Left lung (tissue), 10 donors: ENCODE measurements around the gene PARP6. TPM values are rescaled to one million over a fixed set of nuclear protein-coding genes. Genes with fewer than 3 reads are reported as not detected.
A peak's percentile ranks its signal among the peaks of the same experiment; 100 is the strongest.

ENCODE experiments used
- ATAC-seq: fragments of 200-7000 bp; cut with Tn5 transposase; one replicate; pipeline ENCODE4 v1.9.1; 2020; ENCODE audit warnings: moderate library complexity
- DNase-seq, 4 donors: peaks; one replicate each; pipeline ENCODE4 v3.0.0-alpha.2; 2013 to 2020
- H3K27ac ChIP-seq, 2 donors: fragments of 200-600 bp; sonication (generic) in 1 of 2; one replicate each; pipeline versions ENCODE4 v1.5.0 to v1.8.0; 2020 to 2021
- H3K27me3 ChIP-seq, 2 donors: fragments of 200-600 bp; sonication (generic) in 1 of 2; one replicate each; pipeline versions ENCODE4 v1.5.0 to v1.8.0; 2020 to 2021
- H3K36me3 ChIP-seq, 2 donors: fragments of 200-600 bp; sonication (generic) in 1 of 2; one replicate each; pipeline versions ENCODE4 v1.5.0 to v1.8.0; 2020 to 2021
- H3K4me1 ChIP-seq, 2 donors: fragments of 200-600 bp; one replicate each; pipeline ENCODE4 v1.8.0; 2021
- H3K4me3 ChIP-seq, 2 donors: fragments of 200-600 bp; sonication (generic) in 1 of 2; one replicate each; pipeline versions ENCODE4 v1.5.0 to v1.8.0; 2020 to 2021; ENCODE audit warnings: mild to moderate bottlenecking in 1 of 2
- H3K9me3 ChIP-seq, 2 donors: fragments of 200-600 bp; sonication (generic) in 1 of 2; one replicate each; pipeline versions ENCODE4 v1.5.0 to v1.8.0; 2020 to 2021
- intact Hi-C, 2 donors: fragments of 100-400 bp; cut with DNase I; formaldehyde crosslinking; loops; one replicate each; pipeline versions ENCODE4 v1.11.2 to v1.14.2; 2022
- polyA plus RNA-seq, 6 donors: library from polyadenylated mRNA; unstranded; fragments of 120-200 nt; gene quantifications; one replicate each; pipeline ENCODE4 v1.2.1, GENCODE V29; 2013; ENCODE audit not compliant: insufficient read length in 6 of 6
- total RNA-seq, 2 donors: library from RNA; stranded (reverse); fragmentation: NEBNext Ultra II Directional; extraction: Animal tissue kit (Norgen Biotek cat#: 25700); gene quantifications; one replicate each; pipeline ENCODE4 v1.2.1, GENCODE V29; 2021
- TF ChIP-seq, protein P1 (sequence below), 2 donors: fragments of 200-600 bp; sonication (generic) in 1 of 2; IDR thresholded peaks; one replicate each; pipeline versions ENCODE4 v1.5.0 to v1.8.0; 2021; ENCODE audit warnings: antibody characterized with exemption in 2 of 2
- donor health status: DM: no; HTN: yes; CAD: no.
- donor health status: DM: no; HTN: no; CAD: no.

The PARP6 gene
- total and polyA plus RNA-seq, 8 donors: 60.5 to 147 (median 121) TPM

DNA sequence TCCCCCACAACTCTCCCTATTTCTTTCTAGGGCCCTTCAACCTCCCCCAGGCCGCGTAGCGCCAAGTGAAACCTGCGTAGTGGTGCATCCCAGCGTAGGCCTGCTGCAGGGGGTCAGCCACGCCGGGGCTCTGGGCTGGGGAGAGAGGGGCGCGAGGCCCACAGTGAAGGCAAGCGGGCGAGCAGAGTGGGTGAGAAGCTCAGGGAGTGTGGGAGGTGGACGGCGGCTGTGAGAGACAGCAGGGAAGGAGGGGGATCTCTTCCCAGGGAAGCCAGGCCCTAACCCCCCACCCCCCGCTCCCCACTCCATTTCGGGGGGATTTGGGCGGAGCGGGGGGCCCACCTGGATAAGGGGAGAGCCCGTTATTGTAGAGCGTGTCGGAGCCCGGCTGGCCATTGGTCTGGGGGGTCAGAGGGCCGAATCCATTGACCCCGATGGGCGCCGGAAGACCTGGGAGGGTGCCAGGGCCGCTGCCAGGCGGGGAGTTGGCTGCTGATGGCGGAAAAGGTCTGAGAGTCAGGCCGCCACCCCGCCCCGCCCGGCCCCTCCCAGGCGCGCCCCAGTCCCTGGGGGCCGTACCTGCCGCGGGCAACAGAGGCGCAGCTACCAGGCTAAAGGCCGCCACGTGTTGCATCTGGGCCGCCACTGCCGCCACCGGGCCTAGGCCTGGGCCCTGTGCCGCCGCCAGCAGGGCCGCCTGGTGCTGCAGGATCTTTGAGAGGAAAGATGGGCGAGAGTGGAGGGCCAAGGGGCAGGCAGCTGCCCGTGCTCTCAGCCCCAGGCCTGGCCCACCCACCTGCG, 16.6 kb upstream of the PARP6 start:
- TF ChIP-seq, protein P1, sequence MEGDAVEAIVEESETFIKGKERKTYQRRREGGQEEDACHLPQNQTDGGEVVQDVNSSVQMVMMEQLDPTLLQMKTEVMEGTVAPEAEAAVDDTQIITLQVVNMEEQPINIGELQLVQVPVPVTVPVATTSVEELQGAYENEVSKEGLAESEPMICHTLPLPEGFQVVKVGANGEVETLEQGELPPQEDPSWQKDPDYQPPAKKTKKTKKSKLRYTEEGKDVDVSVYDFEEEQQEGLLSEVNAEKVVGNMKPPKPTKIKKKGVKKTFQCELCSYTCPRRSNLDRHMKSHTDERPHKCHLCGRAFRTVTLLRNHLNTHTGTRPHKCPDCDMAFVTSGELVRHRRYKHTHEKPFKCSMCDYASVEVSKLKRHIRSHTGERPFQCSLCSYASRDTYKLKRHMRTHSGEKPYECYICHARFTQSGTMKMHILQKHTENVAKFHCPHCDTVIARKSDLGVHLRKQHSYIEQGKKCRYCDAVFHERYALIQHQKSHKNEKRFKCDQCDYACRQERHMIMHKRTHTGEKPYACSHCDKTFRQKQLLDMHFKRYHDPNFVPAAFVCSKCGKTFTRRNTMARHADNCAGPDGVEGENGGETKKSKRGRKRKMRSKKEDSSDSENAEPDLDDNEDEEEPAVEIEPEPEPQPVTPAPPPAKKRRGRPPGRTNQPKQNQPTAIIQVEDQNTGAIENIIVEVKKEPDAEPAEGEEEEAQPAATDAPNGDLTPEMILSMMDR (IDR thresholded peaks at IDR 0.05): no peak
- Histone ChIP-seq H3K9me3 (no peaks in the 10 kb centered on the region), H3K4me1 (no peaks in the 10 kb centered on the region), H3K27me3 (no peaks in the 10 kb centered on the region), H3K27ac (no peak overlapping the region), H3K4me3 (no peak overlapping the region), H3K36me3 (no peaks in the 10 kb centered on the region)
- intact Hi-C loops: loop anchor here in 1 of 2 donors (10.0 kb wide), 1 partner anchor 84 kb away; no protein-coding TSS in a partner anchor
- DNase-seq (peak in 1 of 4 donors; percentile 79), ATAC-seq (no peak)

- H3K4me3 ChIP-seq: no peak overlapping the region
- no peaks in the 10 kb centered on the region for H3K9me3 ChIP-seq
- intact Hi-C loops: loop anchor here in 1 of 2 donors (10.0 kb wide), 1 partner anchor 81 kb away; no protein-coding TSS in a partner anchor
- H3K27ac ChIP-seq: no peak overlapping the region
- DNase-seq (peak in 3 of 4 donors; percentile 28 to 85 (median 54)), ATAC-seq (peak; percentile 95)
- H3K4me1 ChIP-seq: no peaks in the 10 kb centered on the region
- no peaks in the 10 kb centered on the region for H3K27me3 ChIP-seq
- H3K36me3 ChIP-seq: no peaks in the 10 kb centered on the region
- TF ChIP-seq, protein P1 (IDR thresholded peaks at IDR 0.05): peak; percentile 45 to 67
These were observed 13.7 kb upstream of the PARP6 start for GRCh38 chr15:72285927-72286516.

DNA sequence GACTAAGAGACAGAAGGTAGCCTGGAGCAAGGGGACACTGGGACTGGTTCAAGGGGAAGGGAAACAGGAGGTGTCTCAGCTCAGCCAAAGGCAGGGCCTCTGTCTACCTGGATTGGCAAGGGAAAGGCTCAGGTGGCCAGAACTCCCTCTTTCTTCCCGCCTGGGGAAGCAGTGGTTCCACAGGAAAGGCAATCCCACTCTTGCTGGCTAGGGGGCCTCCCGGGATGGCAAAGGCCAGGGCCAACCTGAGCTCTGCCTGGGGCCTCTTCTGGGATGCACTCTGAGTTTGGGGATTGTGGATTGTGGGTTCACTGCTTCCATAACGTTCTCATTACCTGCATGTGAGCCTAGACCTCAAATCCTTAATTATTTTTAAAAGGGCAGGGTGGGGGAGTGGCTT, 13.0 kb upstream of the PARP6 start:
- H3K9me3 ChIP-seq: no peaks in the 10 kb centered on the region
- intact Hi-C loops: loop anchor here in 1 of 2 donors (10.0 kb wide), 1 partner anchor 81 kb away; no protein-coding TSS in a partner anchor
- H3K36me3 ChIP-seq: no peaks in the 10 kb centered on the region
- ATAC-seq (no peak), DNase-seq (no peak)
- H3K27me3 ChIP-seq: no peaks in the 10 kb centered on the region
- TF ChIP-seq, protein P1 (IDR thresholded peaks at IDR 0.05): no peak
- no peak overlapping the region for H3K27ac ChIP-seq
- no peaks in the 10 kb centered on the region for H3K4me1 ChIP-seq
- H3K4me3 ChIP-seq: no peak overlapping the region

GRCh38 chr15:72284781-72285180, 12.4 kb upstream of the PARP6 start:
- Histone ChIP-seq H3K36me3 (no peaks in the 10 kb centered on the region), H3K4me1 (no peaks in the 10 kb centered on the region), H3K27me3 (no peaks in the 10 kb centered on the region), H3K4me3 (no peak overlapping the region), H3K27ac (no peak overlapping the region), H3K9me3 (no peaks in the 10 kb centered on the region)
- ATAC-seq (no peak), DNase-seq (no peak)
- intact Hi-C loops: loop anchor here in 1 of 2 donors (10.0 kb wide), 1 partner anchor 80 kb away; no protein-coding TSS in a partner anchor
- TF ChIP-seq, protein P1 (IDR thresholded peaks at IDR 0.05): no peak

GRCh38 chr15:72281713-72282112, 9.4 kb upstream of the PARP6 start:
- TF ChIP-seq, protein P1 (IDR thresholded peaks at IDR 0.05): no peak
- H3K27me3 ChIP-seq: no peaks in the 10 kb centered on the region
- intact Hi-C loops: loop anchor here in 1 of 2 donors (10.0 kb wide), 1 partner anchor 77 kb away; no protein-coding TSS in a partner anchor
- no peak for ATAC-seq
- no peak overlapping the region for H3K27ac ChIP-seq
- H3K36me3 ChIP-seq: no peaks in the 10 kb centered on the region
- no peaks in the 10 kb centered on the region for H3K9me3 ChIP-seq
- no peaks in the 10 kb centered on the region for H3K4me1 ChIP-seq
- no peak for DNase-seq
- H3K4me3 ChIP-seq: no peak overlapping the region
